ENCODE measurements around the gene ZNF518A.

DNA sequence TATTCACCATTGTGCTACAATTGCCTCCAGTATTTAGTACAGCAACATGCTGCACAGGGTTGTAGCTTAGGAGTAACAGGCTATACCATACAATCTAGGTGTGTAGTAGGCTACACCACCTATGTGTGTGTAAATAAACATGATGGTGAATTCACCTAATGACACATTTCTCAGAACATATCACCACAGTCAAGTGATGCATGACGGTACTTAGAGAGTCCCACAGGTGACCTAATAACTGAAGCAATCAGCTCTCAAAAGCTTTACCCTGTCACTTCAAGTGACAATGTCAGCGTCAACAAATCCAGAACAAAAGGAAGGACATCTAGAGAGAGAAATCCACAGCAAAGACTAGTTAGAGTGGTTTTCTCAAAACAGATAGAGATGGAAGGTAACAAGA lies 47.9 kb upstream of the ZNF518A start:
- TF ChIP-seq FOXK2 (IDR thresholded peaks at IDR 0.05) (no peak), SUPT20H (IDR thresholded peaks at IDR 0.05; ENCODE audit: borderline replicate concordance, control insufficient read depth, low read depth, low read length) (no peak)
- TF ChIP-seq, protein P1, sequence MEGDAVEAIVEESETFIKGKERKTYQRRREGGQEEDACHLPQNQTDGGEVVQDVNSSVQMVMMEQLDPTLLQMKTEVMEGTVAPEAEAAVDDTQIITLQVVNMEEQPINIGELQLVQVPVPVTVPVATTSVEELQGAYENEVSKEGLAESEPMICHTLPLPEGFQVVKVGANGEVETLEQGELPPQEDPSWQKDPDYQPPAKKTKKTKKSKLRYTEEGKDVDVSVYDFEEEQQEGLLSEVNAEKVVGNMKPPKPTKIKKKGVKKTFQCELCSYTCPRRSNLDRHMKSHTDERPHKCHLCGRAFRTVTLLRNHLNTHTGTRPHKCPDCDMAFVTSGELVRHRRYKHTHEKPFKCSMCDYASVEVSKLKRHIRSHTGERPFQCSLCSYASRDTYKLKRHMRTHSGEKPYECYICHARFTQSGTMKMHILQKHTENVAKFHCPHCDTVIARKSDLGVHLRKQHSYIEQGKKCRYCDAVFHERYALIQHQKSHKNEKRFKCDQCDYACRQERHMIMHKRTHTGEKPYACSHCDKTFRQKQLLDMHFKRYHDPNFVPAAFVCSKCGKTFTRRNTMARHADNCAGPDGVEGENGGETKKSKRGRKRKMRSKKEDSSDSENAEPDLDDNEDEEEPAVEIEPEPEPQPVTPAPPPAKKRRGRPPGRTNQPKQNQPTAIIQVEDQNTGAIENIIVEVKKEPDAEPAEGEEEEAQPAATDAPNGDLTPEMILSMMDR (IDR thresholded peaks at IDR 0.05 in 2 of 3, conservative IDR thresholded peaks at IDR 0.05 in 1 of 3; ENCODE audit: control insufficient read depth in 2 of 3, extremely low read depth in 1 of 3, insufficient read depth in 1 of 3, low read depth in 3 of 3, low read length in 3 of 3), result no peak

Data from GM12878 (cell line).